Spleen (tissue), 10 donors: Measurements from ENCODE around the gene FCRL4. TPM values are rescaled to one million over a fixed set of nuclear protein-coding genes. Genes with fewer than 3 reads are reported as not detected.

ENCODE experiments used
- polyA plus RNA-seq, 3 donors: library from polyadenylated mRNA; stranded (reverse); fragments of 200-250 nt; gene quantifications; one replicate each; pipeline ENCODE4 v1.2.1, GENCODE V29; 2013
- total RNA-seq, 7 donors: library from RNA; depleted of rRNA in 3 of 7; stranded (reverse); fragments of >200 nt in 3 of 7; fragmentation: NEBNext Ultra II Directional in 4 of 7; extraction: Animal tissue kit (Norgen Biotek cat#: 25700) in 4 of 7; gene quantifications; one replicate each; pipeline versions ENCODE4 v1.1.0 to v1.2.1, GENCODE V29; 2016 to 2021
- donor health status: healthy with polysubstance abuse.
- donor health status: DM: no; HTN: no; CAD: no; lungs with moderate emphysema.
- donor health status: DM: no; HTN: no; CAD: no.
- donor health status: Bipolar disorder and iron deficiency.
- donor health status: healthy.
- donor health status: DM: no; HTN: no; CAD: no.
- donor health status: DM: yes; HTN: yes; CAD: no.

The FCRL4 gene
- total and polyA plus RNA-seq, 10 donors: 0.26 to 6.0 (median 1.9) TPM

Other genes with a start within 250 kb of the FCRL4 start
- gene FCRL5, start 45.6 kb downstream of the FCRL4 start, total RNA-seq: 100 to 1,000 TPM in 1 of 7 donors, 10 to 100 TPM in 6; 55.9 to 111 (median 73.4) TPM
- gene FCRL5, start 45.6 kb downstream of the FCRL4 start, polyA plus RNA-seq: 10 to 100 TPM; 51.0 to 69.0 (median 59.6) TPM
- 100 to 1,000 TPM in 2 of 7 donors, 10 to 100 TPM in 5; 41.6 to 110 (median 64.1) TPM for gene FCRL3, start 102.7 kb upstream of the FCRL4 start, total RNA-seq
- 10 to 100 TPM; 24.0 to 89.6 (median 39.0) TPM for gene FCRL3, start 102.7 kb upstream of the FCRL4 start, polyA plus RNA-seq
- gene FCRL2, start 179.0 kb upstream of the FCRL4 start, total RNA-seq: 10 to 100 TPM; 32.9 to 71.1 (median 43.6) TPM
- gene FCRL2, start 179.0 kb upstream of the FCRL4 start, polyA plus RNA-seq: 100 to 1,000 TPM in 1 of 3 donors, 10 to 100 TPM in 2; 93.1 to 236 (median 96.6) TPM
- gene FCRL1, start 222.0 kb upstream of the FCRL4 start, total RNA-seq: 100 to 1,000 TPM in 4 of 7 donors, 10 to 100 TPM in 3; 57.3 to 158 (median 110) TPM
- gene FCRL1, start 222.0 kb upstream of the FCRL4 start, polyA plus RNA-seq: 10 to 100 TPM; 54.5 to 77.8 (median 72.0) TPM
- 100 to 1,000 TPM; 348 to 892 (median 512) TPM for gene CD5L, start 243.7 kb upstream of the FCRL4 start, total RNA-seq
- 10 to 100 TPM; 16.8 to 60.8 (median 42.6) TPM for gene CD5L, start 243.7 kb upstream of the FCRL4 start, polyA plus RNA-seq